DND-41 (cell line): ENCODE data around the gene NUDT3.

ENCODE experiments used
- EZH2 ChIP-seq: IDR thresholded peaks from 3 replicates; pipeline ENCODE4 v1.6.1; 2012; ENCODE audit warnings: borderline replicate concordance, low read depth, mild to moderate bottlenecking, moderate library complexity, low read length, inconsistent platforms; ENCODE audit not compliant: severe bottlenecking
- TF ChIP-seq, protein P1 (sequence below): IDR thresholded peaks from 2 replicates; pipeline ENCODE4 v1.5.1; 2012; ENCODE audit warnings: borderline replicate concordance, low read length, moderate library complexity, mild to moderate bottlenecking; ENCODE audit not compliant: poor library complexity, severe bottlenecking; ENCODE audit errors: extremely low read depth

DNA sequence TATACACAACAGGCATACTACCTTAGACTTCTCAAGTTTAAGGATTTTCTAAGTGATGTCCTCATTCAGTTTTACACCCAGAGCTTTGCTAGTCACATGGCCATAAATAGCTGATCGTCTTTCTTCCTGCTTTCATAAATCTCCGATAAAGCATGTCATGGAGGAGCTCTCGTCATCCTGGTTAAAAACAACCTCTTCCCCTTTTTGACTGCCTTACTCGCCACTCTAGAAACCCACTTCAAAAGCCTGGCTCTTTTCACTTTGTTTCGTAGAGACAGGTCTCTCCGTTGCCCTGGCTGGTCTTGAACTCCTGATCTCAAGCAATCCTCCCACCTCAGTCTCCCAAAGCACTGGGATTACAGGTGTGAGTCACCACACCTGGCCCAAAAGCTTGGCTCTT lies 76.7 kb downstream of the NUDT3 start:
- TF ChIP-seq, protein P1, sequence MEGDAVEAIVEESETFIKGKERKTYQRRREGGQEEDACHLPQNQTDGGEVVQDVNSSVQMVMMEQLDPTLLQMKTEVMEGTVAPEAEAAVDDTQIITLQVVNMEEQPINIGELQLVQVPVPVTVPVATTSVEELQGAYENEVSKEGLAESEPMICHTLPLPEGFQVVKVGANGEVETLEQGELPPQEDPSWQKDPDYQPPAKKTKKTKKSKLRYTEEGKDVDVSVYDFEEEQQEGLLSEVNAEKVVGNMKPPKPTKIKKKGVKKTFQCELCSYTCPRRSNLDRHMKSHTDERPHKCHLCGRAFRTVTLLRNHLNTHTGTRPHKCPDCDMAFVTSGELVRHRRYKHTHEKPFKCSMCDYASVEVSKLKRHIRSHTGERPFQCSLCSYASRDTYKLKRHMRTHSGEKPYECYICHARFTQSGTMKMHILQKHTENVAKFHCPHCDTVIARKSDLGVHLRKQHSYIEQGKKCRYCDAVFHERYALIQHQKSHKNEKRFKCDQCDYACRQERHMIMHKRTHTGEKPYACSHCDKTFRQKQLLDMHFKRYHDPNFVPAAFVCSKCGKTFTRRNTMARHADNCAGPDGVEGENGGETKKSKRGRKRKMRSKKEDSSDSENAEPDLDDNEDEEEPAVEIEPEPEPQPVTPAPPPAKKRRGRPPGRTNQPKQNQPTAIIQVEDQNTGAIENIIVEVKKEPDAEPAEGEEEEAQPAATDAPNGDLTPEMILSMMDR, result no peak
- no peak for TF ChIP-seq EZH2
